Lower leg skin (tissue), 3 donors: Measurements from ENCODE around the gene EFCAB6.

Experiments used
- POLR2A ChIP-seq, 2 donors: fragments of 450-650 bp; IDR thresholded peaks; one replicate each; pipeline ENCODE4 v1.6.1; 2016 to 2017; ENCODE audit warnings: antibody characterized with exemption in 2 of 2, mild to moderate bottlenecking in 1 of 2, moderate library complexity in 1 of 2
- TF ChIP-seq, protein P1 (sequence below), 3 donors: fragments of 450-650 bp; IDR thresholded peaks; one replicate each; pipeline ENCODE4 v1.5.1; 2016; ENCODE audit warnings: antibody characterized with exemption in 3 of 3, mild to moderate bottlenecking in 3 of 3, moderate library complexity in 2 of 3

DNA sequence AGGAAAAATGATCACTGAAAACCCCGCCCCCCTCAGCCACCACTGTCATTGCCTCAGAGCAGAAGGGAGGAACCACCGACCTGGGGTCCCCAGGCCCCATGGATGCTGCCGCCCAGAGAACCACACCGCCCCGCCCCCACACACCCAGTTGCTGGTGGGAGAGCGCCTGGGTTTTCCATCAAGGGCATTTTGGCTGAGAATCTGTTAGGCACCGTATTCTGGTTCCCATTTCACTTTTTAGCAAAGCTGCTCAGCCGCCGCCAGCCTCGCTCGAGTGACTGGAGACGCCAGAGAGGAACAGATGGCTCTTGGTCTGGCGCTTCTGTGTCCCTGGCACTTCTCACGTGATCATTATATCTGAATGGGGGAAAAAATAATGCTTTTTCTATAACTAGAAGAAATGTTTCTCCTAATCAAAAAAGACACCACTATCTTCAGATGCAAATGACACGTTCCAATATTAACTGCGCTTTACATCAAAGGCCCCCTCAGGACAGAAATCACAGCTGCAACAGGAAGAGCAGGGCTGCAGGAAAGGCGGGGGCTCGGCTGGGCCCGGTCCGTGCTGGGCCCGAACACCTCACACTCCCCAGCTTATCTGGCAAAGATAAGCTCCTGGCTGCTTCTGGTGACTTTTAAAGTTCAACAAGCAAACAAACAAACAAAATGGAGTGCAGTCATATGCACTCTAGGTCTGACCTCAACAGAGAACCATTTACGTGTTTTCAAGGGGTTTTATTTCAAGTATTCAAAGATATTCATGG lies 250.5 kb downstream of the EFCAB6 start:
- TF ChIP-seq, protein P1, sequence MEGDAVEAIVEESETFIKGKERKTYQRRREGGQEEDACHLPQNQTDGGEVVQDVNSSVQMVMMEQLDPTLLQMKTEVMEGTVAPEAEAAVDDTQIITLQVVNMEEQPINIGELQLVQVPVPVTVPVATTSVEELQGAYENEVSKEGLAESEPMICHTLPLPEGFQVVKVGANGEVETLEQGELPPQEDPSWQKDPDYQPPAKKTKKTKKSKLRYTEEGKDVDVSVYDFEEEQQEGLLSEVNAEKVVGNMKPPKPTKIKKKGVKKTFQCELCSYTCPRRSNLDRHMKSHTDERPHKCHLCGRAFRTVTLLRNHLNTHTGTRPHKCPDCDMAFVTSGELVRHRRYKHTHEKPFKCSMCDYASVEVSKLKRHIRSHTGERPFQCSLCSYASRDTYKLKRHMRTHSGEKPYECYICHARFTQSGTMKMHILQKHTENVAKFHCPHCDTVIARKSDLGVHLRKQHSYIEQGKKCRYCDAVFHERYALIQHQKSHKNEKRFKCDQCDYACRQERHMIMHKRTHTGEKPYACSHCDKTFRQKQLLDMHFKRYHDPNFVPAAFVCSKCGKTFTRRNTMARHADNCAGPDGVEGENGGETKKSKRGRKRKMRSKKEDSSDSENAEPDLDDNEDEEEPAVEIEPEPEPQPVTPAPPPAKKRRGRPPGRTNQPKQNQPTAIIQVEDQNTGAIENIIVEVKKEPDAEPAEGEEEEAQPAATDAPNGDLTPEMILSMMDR (IDR thresholded peaks at IDR 0.05) = no peak
- TF ChIP-seq POLR2A (IDR thresholded peaks at IDR 0.05) = no peak
